Caki2 (cell line): Measurements from ENCODE around the gene HSF2BP. TPM values are rescaled to one million over a fixed set of nuclear protein-coding genes. Genes with fewer than 3 reads are reported as not detected.
"Not testable (repeated sequence)": the region's sequence is repeated elsewhere in the genome, so short reads cannot be mapped to it uniquely, and the experiment has no call there.

ENCODE experiments used
- DNase-seq: peaks from one replicate; pipeline ENCODE4 v3.0.0-alpha.2; 2015; ENCODE audit warnings: low read depth
- in situ Hi-C: cut with HindIII; loops from 2 replicates; pipeline ENCODE4 v1.10.0; 2016; ENCODE audit warnings: low sequenced_read_pairs, low pct_unique_long_range_greater_than_20kb, mixed read lengths
- total RNA-seq: library from RNA; depleted of rRNA; stranded (reverse); fragments of >200 nt; shearing (Covaris generic); gene quantifications from 2 replicates; pipeline ENCODE4 v1.2.3, GENCODE V29; 2014; ENCODE audit warnings: low replicate concordance

Gene HSF2BP
- total RNA-seq, 1 experiment from 2014 or later = 1.7 TPM

DNA sequence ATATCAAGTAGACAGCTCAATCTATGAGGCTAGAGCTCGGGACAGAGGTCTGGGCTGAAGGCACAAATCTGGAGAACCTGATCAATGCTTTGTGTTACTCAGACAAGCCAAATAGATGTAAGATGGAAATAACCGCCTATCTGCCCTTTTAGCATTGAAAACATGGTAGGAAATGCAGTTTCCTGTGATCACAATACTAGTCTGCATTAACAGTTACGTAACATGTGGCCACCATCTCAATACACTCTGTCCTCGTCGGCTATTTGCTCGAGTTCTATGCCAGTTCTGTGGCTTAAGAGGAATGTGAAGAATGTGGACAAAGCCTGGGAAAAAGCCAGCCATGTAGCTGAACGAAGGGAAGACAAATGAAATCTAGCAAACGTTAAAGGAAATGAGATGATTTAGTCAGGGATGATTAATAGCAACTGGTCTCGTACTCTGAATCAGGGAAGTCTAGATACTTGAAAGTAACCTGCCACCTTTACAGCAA is 73.3 kb downstream of the HSF2BP start:
- peak; percentile 99 for DNase-seq
- in situ Hi-C loops = no loop called here

- no peak for DNase-seq
- in situ Hi-C loops = no loop called here
These were observed 73.8 kb downstream of the HSF2BP start for GRCh38 chr21:43585514-43585913.

GRCh38 chr21:43581453-43581852 is 77.8 kb downstream of the HSF2BP start:
- DNase-seq = no peak
- in situ Hi-C loops = no loop called here

- no peak for DNase-seq
- in situ Hi-C loops = no loop called here
These were observed 80.5 kb downstream of the HSF2BP start for GRCh38 chr21:43578677-43579303.

- DNase-seq = no peak
- in situ Hi-C loops = no loop called here
These were observed 83.8 kb downstream of the HSF2BP start for GRCh38 chr21:43575473-43575844.

GRCh38 chr21:43574741-43575472 is 84.4 kb downstream of the HSF2BP start:
- no peak for DNase-seq
- in situ Hi-C loops = no loop called here

DNA sequence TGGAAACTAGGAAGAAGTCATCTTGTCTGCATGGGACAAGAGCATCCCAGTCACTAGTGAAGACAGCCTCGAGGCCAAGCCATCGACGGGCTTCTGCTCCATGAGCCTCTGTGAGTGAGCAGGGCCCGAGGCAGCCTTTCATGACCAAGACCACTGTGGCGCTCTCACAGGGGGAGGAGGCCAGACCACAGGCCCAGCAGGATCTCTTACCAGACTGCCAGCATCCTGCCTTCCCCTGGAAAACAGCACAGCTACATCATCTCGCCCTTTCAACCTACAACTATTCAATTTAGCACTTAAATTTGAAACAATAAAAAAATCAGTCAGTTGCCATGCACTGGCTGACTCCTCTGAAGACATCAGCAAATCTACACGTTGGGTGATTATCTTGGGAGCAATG is 85.4 kb downstream of the HSF2BP start:
- DNase-seq = no peak
- in situ Hi-C loops = no loop called here

GRCh38 chr21:43572446-43572845 is 86.8 kb downstream of the HSF2BP start:
- in situ Hi-C loops = no loop called here
- no peak for DNase-seq

DNA sequence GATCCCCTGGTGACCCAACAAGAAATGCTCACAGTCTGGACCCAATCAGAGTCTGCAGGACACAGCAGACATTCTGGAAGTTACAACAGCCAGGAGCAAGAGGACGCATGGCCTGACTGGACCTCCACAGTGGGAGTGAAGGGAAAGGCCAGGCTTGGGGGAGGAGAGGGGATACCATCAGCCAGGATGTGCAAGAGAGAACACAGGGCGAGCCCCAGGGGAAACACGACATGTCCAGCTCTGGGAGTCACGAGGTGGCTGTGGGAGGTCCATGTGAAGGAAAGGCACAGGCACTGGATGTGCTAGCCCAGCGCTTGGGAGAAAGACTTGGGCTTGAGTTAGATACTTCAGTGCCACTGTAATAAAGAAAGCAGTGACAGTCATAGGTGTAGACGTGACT is 87.3 kb downstream of the HSF2BP start:
- no peak for DNase-seq
- in situ Hi-C loops = no loop called here

- in situ Hi-C loops, DNase-seq: not testable (repeated sequence)
These were observed 89.1 kb downstream of the HSF2BP start for GRCh38 chr21:43570195-43570594.

- DNase-seq, in situ Hi-C loops: not testable (repeated sequence)
These were observed 96.8 kb downstream of the HSF2BP start for GRCh38 chr21:43562451-43562850.

DNA sequence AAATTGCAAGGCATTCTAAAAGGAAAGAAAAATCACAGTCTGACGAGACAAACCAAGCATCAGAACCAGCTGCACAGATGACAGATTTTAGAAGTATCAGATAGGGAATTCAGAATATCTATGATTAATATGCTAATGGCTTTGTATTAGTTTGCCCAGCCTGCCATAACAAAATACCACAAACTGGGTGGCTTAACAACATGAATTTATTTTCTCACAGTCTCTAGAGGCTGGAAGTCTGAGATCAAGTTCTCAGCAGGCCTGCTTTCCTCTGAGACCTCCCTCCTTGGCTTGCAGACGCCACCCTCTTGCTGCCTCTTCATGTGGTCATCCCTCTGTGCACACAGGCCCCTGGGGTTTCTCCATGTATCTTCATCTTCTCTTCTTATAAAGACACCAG is 118.7 kb downstream of the HSF2BP start:
- in situ Hi-C loops, DNase-seq: not testable (repeated sequence)

DNA sequence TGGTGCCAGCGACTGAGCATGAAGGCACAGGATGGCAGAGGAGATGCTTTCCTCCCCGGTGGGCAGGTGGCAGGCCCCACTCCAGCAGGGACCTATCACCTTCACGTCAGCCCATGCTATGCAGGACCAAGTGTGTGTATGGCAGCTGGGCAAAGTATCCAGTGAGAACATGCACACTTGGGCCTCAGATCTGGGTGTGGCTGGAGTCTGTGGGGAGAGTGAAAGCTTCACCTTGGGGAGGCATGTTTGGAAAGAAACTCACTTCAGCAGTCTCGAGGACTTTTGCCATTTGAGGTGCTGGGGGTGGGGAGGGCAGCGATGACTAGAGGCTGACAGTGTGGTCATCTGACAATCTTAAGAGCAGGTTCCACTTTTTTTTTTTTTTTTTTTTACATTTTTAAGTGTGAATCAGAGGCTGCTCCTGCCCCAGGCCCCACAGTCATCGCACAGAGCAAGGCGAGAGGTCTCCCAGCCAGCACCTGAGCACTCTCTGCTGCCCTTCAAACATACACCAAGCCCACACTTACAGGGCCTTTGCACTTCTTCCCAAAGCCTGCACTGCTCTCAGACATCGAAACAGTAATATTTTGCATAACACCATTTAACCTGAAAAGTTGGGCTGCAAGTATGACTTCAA is 136.7 kb downstream of the HSF2BP start:
- DNase-seq, in situ Hi-C loops: not testable (repeated sequence)

- in situ Hi-C loops, DNase-seq: not testable (repeated sequence)
These were observed 141.6 kb downstream of the HSF2BP start for GRCh38 chr21:43517701-43518100.

GRCh38 chr21:43516860-43517627 is 142.2 kb downstream of the HSF2BP start:
- in situ Hi-C loops, DNase-seq: not testable (repeated sequence)

DNA sequence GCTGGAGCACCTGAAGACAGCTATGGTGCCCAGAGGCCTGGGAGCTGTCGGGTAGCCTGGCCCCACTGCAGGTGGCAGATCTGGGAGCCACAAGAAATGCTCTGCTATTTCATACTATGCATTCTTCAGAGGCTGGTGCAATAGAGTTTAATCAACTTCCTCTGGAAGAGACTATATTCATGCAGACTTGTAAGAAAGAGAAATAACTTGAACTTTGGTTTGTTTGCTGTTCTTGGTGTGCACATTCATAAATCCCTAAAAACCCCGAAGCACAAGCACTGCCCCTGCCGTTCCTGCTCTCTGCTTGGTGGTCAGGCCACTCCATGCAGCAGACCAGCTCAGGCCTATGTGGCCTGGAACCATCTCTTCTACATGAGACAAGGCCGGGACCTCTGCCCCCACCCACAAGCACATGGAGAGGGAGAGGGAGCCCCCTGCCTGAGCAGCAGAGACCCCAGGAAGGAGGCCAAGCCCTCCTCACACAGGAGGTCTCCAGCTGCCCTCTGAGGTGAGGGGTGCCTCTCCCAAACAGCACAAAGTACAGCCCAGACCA is 142.9 kb downstream of the HSF2BP start:
- DNase-seq, in situ Hi-C loops: not testable (repeated sequence)

GRCh38 chr21:43514834-43515233 is 144.5 kb downstream of the HSF2BP start:
- in situ Hi-C loops, DNase-seq: not testable (repeated sequence)

- in situ Hi-C loops, DNase-seq: not testable (repeated sequence)
These were observed 146.3 kb downstream of the HSF2BP start for GRCh38 chr21:43513023-43513422.
